Bone marrow (tissue), 2 donors: ENCODE measurements around the gene ULK4.
"Not testable (repeated sequence)": the region's sequence is repeated elsewhere in the genome, so short reads cannot be mapped to it uniquely, and the experiment has no call there.

Source experiments
- DNase-seq, 2 donors: peaks; one replicate each; lab custom pipeline; 2025; lab: John Stamatoyannopoulos, UW

The ULK4 gene

DNA sequence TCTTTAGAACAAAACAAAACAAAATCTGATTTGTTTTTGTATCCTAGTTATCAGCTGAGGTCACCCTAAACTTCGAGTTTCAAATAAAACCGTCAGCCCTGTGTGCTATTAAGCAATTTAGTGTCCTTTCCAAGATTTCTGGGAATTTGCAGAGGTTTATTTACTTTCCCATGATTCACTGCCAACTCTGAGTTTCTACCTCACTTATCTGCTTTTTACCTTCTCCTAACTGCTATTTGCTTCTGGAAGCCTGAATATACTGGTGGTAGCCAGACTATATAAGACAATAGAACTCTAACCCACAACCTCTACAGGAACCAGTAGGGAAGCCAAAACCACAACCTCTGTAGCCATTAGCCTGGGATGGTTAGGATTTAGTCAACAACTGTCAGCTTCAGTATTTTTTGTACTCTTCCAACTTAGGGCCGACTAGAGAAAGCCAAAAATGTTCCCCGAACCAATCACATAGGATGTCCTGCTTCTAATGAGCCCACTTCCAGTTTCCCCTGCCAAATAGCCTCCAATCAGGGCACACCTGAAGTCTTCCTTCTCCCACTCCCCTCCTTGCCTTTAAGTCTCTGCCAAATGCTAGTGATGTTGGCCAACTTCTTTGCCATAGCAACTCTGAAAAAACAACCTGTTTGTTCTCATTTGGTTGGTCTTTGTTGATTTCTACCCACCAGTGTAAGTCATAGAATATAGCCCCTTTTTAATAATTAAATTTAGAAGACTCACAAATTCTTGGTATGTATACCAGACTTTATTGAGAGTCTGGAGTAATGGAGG lies 273.1 kb downstream of the ULK4 start:
- DNase-seq, result no peak

DNA sequence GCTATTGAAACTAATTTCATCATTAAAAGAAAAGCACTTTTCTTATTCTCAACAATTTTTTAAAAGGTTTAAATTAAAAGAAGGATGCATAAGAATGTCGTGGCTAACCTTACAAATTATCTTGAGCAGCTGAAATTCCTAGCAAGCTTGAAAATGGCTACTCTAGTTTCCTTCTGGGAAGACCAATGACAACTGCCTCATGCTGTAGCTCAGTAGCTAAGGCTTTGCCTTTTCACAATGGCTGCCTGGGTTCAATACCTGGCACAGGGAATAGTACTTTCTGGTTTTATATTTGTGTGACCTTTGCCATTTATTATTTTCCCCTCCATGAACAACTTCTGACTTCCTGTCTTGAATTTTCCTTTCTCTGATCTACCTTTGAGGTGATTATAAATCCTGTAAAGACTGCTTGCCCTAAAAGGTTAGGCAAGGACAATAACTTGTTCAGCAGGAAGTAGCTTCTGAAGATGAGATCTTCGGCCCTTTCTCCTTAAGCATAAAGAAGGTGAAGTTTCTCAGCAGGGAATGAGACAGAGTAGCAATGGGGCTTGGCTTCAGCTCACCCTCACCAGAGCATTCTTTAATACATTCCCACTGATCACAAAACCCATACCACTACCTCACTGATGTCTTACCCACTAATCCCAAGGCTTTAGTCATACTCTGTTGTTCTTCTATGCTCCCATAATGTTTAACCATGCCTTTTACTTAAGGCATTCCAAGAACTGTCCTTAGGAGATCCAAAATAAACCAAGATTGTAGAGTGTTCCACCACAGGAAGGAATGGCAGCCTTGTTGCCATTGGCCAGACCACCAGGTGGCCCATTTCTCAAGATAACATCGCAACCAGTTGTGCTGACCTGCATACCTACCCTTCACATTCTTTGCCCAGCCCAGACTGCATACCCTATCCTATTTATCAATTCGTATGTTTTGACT lies 276.8 kb downstream of the ULK4 start:
- DNase-seq, result no peak

DNA sequence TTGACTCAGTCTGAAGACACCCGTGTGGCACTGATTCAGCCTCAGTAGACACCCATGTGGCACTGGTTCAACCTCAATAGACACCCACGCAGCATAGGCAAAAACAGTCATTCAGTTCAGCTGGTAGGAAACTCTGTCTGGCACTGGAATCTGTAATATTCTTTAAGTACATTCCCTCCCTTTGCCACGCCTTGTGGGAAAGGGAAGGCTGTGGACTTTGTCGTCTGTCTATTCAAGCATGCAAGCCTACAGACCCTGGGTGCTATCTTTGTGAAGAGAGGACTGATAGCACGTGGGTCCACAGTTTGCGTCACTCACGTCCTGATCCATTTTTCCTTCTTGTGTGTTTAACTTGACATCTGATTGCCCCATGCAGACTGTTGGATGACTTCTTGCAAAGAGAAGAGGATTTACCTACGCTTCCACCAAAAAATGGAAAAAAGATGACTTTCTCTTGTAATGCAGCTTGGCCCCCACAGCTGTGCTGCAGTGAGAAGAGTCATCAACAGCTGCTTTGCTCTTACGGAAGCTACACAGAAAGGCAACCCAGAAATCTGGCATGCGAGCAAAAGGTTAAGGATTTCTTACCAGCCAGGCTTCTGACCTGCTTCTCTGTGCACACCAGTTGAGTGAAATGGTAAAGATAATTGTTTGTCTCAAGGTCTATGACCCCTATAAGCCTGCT lies 278.1 kb downstream of the ULK4 start:
- DNase-seq, result no peak

DNA sequence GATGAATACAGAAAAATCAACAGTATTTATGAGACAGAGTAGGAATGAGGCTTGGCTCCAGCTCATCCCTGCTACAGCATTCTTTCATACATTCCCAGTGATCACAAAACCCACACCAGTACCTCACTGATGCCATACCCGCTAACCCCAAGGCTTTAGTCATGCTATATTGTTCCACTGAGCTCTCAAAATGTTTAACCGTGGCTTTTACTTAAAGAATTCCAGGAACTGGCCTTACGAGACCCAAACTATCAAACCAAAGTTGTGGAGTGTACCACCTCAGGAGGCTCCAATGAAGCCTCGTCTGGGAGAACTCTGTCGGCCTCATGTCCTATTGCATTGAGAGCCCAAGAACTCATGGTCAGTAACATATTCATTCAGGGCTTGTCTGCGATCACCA lies 278.9 kb downstream of the ULK4 start:
- no peak for DNase-seq

DNA sequence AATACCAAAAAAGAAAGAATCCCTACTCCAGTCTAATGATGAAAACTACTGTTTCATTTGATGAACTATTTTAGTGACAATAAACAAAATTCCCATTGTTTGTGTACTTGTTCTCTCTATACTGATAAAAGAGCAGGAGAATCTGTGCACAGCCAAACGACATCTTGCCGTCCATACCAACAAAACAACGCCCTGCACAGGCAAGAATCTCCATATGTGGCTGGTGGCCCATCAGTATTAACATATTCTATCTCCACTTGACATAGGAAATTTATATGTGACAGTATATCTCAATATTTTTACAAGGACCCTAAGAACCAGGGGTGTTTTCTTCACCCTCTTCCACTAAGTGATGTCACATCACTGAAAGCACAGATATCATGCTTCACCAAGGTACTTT lies 279.5 kb downstream of the ULK4 start:
- DNase-seq, result no peak

DNA sequence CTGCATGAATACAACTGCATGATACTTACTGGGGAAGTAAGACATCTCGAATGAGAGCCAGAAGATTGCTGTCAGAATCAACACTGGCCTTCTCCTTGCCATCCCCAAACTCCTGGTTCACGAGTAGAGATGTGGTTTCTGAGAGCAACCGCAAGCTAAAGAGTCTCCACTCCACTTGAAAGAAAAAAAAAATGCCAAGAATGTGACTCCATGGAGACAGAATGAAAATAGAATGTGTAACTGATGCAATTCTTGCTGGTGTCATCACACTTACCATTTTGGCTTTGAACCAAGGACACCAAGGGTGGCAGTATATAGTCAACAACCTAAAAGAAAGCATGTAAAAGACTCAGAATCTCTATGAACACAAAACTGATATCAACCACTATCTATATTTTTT lies 280.4 kb downstream of the ULK4 start:
- DNase-seq, result no peak

DNA sequence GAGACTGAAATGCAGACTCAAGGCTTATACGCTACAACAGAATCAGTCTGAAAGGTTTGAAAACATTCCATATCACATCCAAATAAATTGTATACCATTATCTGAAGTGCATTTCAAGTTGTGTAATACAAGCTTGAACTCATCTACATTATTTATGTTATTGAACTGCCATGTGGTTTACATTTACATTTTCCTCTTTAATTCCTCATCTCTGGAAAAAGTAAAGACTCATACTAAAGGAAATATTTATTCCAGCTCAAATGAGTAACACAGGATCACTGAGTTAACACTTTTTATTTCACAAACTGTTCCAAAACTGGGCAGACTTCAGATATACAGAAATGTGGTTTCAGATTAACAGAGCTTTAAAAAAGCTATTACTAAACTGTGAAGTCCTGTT lies 282.5 kb downstream of the ULK4 start:
- DNase-seq, result no peak

DNA sequence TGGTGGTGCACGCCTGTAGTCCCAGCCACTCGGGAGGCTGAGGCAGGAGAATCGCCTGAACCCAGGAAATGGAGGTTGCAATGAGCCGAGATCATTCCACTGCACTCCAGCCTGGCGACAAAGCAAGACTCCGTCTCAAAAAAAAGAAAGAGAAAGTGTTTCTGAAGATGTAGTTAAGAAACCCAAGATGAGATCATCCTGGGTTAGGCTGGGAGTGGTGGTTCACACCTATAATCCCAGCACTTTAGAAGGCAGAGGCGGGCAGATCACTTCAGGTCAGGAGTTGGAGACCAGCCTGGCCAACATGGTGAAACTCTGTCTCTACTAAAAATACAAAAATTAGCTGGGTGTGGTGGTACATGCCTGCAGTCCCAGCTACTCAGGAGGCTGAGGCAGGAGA lies 286.8 kb downstream of the ULK4 start:
- DNase-seq, result not testable (repeated sequence)

DNA sequence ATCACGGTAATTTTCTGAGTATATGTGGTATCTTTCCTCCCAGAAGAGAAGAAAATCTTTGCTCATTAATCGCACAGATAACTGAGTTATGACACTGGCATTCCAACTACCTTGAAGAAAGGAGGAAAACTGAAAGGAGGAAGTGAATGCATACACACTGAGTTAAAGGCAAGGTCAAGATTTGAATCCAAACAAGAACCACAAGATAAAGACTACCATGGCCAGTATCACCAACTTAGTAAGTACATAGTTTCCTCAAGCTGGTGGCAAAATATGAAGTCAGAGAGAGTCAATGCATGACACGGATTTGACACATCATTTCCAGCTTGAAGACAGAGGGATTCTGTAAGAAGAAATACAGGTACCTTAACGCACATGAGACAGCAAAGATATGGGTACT lies 287.5 kb downstream of the ULK4 start:
- no peak for DNase-seq

DNA sequence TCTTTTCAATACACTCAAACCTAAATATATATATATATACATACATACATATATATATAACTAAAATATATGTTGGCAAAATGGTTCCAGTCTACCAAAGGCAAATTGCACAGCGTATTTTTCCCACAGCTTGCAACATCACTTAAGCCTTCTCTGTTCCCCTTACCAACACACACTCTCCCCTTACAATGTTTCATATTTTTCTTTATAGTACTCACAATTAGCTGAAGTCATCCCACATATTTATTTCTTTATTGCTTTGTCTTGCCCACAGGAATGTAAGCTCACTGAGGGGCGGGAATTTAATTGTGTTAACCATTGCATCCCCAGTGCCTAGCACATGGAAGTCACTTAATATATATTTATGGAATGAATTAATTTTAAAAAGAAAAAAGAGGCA lies 288.3 kb downstream of the ULK4 start:
- DNase-seq, result no peak

DNA sequence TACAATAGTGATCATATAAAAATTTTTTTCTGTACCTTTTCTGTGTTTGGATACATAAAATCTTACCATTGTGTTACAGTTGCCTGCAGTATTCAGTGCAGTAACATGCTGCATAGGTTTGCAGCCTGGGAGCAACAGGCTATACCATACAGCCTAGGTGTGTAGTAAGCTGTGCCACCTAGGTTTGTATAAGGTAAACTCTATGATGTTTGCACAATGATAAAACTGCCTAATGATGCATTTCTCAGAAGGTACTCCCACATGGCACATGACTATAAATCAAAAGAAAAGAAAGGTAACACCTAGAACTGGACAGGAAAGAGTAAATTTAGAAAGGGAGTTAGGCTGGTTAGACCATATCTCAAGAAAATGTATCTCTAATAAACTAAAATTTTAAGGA lies 293.5 kb downstream of the ULK4 start:
- no peak for DNase-seq

DNA sequence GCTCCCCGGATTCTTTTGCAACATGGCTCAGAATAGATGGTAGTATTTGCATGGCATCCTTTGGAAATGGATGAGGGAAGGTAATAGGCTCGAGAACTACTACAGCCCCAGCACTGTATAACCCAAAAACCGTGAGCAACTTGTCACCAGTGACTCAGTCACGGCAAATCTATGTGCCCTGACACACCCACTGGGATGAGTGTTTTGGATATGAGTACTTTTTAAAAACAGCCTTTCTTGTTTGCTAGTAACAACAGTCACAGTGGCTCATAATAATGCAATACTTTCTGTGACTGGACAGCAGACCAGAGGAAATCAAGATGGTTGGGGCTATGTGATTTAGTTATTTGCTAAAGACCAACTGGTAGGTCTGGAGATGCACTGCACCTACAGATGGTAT lies 299.6 kb downstream of the ULK4 start:
- no peak for DNase-seq

DNA sequence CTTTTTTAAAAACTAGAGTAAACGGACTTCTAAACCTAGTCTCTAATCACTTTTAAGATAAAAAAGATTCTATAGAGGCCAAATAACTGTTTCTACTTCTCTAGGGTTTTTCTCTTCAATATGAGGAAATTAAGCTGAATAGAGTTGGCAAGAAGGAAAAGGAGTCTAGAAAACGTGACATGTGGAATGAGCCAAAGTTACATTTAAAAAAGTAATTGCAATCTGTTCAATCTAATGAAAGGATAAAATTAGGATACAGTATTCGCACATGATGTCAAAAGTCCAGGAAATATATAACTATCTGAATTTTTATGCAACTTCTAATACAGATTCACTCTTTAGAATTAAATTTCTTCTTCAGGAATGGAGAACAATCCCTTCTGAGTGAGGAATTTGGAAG lies 300.1 kb downstream of the ULK4 start:
- DNase-seq, result no peak

DNA sequence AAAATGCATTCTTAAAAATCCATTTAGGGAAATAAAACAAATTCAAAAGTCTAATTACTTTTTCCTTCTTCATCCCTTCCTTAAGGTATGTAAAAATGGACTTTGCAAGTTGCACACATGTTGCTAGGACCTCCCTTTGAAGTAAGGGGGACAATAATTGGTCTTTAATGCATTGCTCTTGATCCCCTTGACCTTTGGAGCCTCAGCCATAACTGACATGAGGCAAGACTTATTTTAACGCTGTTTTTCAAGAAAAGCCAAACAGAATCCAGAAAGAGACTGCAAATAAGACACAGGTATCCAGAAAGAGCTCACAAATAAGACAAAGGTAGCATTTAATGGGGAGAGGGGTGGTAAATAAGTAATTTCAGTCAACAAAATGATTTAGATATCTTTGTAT lies 301.4 kb downstream of the ULK4 start:
- no peak for DNase-seq

DNA sequence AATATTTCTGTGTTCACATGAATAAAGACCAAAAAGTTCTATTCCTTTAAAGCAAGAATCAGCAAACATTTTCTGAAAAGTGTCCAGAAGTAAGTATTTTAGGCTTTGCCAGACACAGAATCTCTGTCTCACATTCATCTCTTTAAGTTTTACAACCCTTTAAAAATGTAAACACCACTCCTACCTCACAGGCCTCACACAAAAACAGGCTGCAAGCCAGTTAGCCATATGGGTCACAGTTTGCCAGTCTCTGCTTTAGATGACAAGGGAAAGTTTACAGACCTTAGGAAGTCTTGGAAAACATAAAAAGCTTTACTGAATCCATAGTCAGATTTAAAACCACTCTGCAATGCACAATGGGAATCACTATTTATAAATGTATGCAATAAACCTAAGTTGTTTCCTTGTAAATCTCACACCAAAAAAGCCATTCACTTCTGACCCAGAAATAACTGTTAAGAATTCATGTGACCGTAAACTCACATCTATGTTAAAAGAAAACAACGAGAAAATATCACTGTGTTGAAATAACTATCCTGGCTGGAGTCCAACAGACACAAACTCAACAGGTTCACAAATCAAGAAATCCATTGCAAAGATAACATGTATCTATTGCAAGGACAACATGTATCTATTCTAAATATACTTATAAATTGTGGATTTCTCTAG lies 308.2 kb downstream of the ULK4 start:
- DNase-seq, result no peak

DNA sequence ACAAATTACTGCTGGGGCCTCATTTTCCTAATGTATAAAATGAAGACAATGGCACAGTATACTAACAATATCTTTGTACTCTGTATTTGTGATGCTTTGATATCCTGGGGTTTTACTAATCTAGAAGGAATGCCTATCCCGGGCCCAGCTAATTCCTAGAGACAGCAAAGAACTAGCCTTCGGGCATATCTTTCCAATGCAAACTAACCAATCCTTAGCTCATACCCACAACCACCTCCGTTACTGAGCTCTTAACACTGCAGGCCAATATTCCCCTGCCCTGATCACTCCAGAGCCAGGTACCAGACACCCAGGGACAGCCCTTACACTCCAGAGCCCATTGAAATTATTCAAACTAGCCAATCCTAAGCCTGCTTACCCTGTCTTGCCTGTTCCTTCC lies 309.0 kb downstream of the ULK4 start:
- no peak for DNase-seq

DNA sequence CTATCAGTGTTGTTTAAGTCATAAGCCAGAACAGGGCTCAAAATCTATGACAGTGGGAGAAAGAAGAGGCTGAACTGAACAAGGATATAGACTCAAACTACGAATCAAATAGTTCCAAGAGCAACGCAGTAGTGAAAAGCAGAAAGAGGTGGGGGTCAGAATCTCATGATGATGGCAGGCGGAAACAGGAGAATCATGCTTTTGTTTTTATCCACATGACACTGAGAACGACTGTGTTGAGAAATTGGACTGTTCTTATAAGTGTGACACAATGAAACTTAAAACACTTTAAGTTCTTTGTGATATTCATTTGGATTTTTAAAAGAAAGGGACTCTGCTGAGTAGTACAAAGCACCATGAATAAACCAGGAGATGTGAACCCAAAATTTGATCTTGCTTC lies 309.4 kb downstream of the ULK4 start:
- DNase-seq, result no peak

DNA sequence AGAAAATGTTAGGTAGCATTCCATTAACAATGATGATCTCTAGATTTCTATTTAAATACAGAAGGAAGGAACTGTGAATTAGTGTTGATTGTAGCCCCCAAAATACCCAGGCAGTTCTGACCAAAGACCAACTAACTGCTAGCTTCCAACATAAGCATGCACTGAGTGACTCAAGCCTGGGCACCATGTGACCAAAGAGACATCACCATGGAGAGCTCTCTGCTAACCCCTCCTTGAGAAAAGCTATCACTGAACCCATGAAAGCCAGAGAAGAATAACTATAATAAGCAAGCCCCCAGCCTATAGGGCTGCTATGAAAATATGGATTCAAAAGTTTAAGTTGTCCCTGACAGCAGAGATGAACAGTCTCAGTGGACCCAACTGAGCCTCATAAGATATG lies 310.2 kb downstream of the ULK4 start:
- no peak for DNase-seq

DNA sequence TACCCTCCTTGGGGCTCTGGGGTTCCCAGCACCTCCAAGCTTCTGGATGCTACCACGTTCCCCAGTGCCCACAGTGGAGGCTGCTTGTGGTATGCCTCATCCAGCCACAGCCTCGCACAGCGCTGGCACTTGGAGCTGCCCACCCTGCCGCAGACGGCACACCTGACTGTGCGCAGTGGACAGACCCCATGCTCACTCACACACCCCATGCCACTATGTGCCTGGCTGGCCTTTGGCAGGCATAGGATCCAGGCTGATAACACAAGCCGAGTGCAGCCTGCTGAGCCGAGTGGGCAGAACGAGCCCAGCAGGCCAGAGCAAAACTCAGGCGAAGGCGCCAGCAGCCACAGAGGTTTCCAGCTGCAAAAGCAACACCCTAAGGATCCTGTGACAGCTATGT lies 311.5 kb downstream of the ULK4 start:
- DNase-seq, result no peak

DNA sequence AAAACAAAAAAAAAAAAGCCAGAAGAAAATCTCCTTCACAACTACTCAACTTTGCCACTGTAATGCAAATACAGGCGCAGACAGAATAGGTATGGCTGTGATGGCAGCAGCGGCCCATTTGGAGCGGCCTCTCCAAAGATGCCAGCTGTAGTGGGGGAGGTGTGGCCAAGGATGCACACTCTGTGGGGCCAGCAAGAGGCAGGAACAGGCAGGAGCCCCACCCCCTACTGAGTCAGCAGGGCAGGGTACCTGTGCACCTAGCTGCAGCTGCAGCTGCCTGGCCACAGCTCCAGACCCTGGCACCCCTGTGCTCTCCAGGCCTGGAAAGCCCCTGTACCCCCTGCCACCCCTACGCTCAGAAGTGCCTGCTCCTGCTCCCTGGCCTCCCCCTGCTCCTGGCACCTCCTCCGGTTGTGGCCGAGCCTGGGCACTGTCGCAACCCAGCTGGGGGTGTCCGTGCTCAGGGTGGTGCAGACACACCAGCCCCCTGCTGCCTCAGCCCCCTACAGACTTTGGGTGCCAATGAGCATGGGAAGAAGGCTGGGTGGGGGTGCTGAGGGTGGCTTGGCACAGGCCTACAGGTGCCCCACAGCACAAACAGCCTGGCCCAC lies 312.7 kb downstream of the ULK4 start:
- no peak for DNase-seq

DNA sequence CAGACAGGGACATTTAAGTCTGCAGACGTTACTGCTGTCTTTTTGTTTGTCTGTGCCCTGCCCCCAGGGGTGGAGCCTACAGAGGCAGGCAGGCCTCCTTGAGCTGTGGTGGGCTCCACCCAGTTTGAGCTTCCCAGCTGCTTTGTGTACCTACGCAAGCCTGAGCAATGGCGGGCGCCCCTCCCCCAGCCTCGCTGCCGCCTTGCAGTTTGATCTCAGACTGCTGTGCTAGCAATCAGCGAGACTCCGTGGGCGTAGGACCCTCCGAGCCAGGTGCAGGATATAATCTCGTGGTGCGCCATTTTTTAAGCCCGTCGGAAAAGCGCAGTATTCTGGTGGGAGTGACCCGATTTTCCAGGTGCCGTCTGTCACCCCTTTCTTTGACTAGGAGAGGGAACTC lies 314.2 kb downstream of the ULK4 start:
- DNase-seq, result not testable (repeated sequence)

DNA sequence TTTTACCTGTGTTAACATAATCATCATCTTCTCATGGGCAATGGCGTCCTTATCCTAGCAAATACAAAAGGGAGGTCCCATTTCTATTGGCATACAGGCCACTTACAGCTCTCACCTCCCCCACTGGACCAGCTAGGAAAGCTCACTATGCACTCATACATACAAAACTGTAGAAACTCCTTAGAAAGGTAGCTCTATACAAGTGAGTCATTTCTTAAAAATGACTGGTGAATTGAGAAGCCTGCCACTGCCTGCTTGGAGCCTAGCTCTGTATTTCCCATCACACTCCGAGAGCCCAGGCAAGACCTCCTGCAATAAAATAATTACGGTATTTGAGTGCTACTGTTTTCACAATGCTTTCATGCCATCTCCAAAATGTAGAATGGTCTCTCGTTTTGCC lies 321.8 kb downstream of the ULK4 start:
- no peak for DNase-seq
